Activated naive CD4-positive, alpha-beta T cell (primary cell): Measurements from ENCODE around the gene GPR65.

Experiments
- DNase-seq, 4 experiments: peaks; one replicate each; lab custom pipeline; 2025; lab: John Stamatoyannopoulos, UW

The GPR65 gene

DNA sequence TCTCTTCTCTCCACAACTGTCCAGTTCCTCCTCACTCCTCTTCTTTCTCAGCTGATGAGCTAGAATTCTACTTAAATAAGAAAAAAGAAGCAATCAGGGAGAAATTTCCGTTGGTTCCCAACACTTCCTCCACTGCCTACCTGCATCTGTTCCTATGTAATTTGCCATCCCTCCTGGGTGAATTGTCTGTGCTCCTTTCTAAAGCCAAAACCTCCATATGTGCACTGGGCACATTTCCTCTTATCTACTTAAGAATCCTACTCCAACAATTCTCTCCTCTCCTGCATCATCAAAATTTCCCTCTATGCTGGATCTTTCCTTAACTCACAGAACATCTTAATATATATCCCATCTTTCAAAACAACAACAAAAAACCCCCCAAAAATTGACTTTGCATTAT lies 35.2 kb downstream of the GPR65 start:
- no peak for DNase-seq

DNA sequence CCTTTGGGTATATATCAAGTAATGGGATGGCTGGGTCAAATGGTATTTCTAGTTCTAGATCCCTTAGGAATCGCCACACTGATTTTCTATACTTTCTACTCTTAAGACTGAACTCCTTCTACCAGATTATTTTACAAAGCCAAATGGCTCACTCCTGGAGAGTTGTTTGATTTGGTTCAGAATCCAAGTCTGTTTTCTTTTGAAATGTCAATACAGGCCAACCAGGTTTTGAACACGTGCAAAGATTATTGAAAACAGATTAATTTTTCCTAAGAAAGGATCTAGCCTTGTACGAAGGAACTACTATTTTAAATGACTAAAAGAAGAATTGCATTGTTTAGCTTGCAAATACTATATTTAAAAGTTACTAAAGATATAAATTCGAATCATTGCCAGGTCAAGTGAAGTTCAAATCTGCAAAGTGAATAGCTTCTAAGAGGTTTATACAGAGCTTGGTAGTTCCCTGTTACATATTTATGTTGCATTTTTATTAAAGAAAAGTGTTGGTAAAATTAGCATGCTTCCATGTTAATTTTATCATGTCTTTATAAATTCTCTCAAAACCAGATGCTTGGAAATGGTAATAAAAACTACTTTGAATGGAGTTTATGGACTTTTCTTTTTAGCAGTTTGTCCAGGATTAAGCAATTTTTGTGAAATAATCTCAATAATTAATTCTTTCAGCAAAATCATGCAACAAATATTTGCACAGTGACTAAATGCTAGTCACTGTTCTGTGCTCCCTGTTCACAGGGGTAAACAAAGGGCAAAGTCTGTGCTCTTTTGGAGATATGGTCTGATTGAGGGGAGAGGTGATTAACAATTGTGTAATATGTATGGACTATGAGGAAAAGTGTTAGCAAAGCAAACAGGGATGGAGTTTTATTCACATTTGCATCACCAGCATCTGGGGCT lies 38.9 kb downstream of the GPR65 start:
- no peak for DNase-seq

DNA sequence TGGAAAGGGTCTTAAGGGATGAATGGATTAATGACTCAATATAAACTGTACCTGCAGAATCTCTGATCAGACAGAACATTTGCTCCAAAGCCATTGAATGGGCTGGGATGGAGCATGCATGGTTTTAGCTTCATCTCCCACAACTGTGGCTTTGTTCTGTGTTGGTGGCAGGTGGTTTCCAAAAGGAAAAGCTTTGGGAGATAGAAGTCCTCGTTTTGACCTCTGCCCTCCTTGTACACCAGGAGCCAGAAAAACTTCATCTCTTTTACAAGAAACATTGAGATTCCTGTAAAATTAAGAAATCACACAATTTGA lies 39.5 kb downstream of the GPR65 start:
- no peak for DNase-seq

DNA sequence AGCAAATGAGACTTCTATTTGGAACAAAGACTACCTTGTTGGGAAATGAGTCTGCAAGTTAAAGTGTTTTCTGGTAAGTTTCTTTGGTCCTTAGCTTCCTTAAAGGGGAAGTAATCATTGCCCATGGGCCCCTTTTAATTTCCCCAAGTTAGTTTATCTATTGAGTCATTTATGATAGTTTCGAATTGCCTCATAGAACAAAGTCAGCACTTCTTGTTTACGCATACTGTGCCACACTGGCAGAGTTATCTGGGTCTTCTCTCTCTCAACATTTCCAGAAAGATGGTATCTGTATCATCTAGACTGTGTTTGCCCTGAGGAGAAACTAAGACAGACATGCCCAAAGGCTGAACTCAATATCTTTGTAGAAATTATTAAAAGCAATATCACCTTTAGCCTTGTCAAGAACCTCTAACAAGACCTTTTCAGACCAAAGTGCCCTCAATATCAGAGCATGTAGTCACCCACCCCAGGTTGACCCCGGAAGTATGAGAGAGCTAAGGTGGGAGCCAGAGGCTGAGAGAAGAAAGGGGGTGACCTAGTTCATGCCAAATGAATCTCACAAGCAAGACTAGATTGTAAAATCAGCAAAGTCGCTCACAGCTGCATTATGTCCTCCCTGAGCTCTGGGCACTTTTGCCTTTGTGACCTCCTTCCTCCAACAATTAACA lies 40.0 kb downstream of the GPR65 start:
- DNase-seq: no peak

DNA sequence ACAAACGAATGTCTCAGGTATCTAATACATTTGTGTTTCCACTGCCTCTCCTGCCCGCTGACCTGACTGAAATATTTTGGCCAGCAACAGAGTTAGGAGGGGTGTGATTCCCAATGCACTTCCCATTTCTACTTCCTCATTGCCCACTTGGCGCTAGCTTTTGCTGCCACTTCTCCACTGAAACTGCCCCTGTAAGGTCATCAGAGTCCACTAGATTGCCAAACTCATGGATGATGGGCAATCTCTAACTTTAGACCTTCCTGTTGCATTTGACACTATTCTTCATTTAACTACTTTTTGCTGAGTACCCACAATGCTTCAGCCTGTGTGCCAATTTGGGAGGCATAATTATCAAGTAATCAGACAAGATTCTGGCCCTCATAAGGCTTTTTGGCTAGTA lies 40.8 kb downstream of the GPR65 start:
- DNase-seq: no peak

DNA sequence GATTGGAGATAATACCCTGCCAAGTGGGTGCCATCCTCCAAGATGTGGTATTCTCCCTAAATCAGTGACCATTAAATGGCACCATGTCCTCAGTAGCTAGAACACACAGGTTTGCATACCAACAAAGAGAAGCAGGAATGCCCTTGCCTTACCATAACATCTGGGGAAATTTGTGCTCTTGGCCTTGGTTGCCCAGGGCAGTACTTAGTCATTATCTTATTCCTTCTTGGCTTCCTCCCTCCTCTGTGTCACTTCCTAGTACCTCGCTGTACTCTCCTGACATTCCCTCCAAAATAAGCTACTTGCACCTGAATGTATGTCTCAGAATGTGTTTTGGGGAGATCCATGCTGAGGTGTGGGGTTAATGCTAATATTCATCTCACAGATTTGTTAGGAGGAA lies 43.4 kb downstream of the GPR65 start:
- DNase-seq: no peak

DNA sequence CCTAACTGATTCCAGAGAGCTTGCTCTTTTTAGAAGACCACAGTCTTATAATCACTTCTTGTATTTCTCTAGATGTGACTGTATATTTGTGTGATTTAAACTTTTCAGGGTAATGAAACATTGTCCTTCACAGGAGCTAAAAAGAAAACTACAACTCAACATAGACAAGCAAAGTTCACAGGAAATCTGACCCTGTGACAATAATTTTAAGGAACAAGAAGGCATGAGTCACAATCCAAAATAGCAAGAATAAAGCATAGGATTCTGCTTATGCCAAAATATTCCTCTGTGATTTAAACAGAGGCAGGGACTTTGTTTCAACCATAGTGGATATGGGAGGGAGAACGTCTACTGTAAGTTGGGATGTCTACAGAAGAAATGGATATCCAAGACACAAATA lies 44.3 kb downstream of the GPR65 start:
- DNase-seq: no peak

DNA sequence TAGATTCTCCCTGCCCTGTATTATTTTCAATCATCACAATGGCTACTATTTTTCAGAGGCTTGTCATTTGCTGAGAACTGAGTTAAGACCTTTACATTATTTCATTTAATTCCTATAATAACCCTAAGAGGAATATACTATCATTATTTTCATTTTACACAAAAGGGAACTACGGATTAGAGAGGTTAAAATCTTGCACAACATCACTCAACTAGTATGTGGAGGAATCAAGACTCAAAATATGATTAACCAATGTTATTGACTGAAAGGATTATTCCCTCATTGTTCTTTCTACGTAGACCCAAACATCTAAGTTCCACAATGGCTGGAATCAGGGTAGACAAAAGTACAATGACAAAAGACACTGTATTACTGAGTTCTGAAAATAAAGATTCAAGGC lies 45.0 kb downstream of the GPR65 start:
- DNase-seq: no peak

DNA sequence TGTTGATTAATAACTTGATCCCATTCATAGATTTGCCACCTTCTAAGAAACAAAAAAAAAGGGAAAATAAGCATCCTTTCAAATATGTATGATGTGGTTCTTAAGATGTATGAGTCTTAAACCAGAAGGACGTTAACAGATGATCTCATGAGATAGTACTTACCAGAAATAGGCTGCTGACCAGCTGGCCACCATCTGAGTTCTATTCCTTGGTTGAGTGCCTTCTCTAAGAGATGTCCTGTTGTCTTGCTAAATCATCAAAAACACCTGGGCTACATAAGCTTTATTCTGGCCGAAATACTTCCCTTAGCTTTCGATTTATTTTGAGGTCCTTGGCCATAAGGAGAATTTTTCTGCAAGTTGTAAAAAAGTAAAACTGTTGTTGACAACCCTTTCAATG lies 55.6 kb downstream of the GPR65 start:
- no peak for DNase-seq

DNA sequence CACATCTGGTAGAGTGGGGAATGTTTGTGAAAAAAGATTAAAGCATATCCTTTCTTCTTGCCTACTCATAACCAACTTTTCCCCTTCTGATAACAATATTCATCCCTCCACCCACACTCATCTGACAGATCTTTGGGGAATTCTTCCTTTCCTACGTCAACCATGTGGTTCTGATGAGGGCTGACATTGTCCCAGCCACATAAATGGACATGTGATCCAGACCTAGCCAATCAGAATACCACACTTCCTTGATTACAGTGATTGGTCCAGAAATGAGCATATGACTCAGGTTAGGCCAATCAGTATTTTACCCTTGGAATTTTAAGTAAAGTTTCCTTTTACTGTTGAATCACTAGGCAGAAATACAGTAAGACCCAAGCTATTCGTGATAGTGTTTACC lies 58.9 kb downstream of the GPR65 start:
- no peak for DNase-seq
